ENCODE measurements around the gene SIGLEC6. TPM values are rescaled to one million over a fixed set of nuclear protein-coding genes. Genes with fewer than 3 reads are reported as not detected.
A peak's percentile ranks its signal among the peaks of the same experiment; 100 is the strongest.

Gene SIGLEC6
- total RNA-seq, result 1 to 10 TPM in 1 of 4 donors, under 1 TPM in 1, not detected in 2; 0.47 to 3.4 TPM

- DNase-seq (ENCODE audit: low spot score in 2 of 2), result peak in 1 of 2 donors; percentile 49
- intact Hi-C loops (cut with DNase I; ENCODE audit: low total_unique reads), result no loop called here
- TF ChIP-seq CTCF (IDR thresholded peaks at IDR 0.05) (no peak), POLR2A (IDR thresholded peaks at IDR 0.05) (no peak)
- 32 to 33% methylated on average over 25 of the region's 25 CpGs for WGBS, 2 donors
- no peak within 1 kb of the TSS for H3K4me3 ChIP-seq (ENCODE audit: low read depth, poor library complexity, severe bottlenecking)
Observed at GRCh38 chr19:51531349-51532315, at the start of gene SIGLEC6. TSS of gene SIGLEC6 (minus strand) at chr19:51531670. CDS start at chr19:51531648, 22 bp downstream.

DNA sequence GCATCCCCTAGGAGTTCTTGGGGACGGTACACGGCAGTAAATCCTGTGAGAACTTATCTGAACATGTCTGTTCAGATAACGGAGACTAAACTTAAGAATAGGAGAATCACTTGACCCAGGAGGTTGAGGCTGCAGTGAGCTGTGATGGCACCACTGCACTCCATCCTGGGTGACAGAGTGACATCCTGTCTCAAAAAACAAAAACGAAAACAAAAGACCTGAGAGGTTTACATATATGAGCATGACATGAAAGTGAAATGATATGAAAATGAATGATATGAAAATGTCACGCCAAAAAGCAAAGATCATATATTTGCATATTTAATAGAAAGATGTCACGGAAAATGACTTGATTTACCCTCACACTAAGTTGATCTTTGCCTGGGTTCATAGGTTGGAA lies 45.4 kb upstream of the SIGLEC6 start:
- H3K4me3 ChIP-seq (ENCODE audit: low read depth, poor library complexity, severe bottlenecking), result no peak overlapping the region
- DNase-seq (ENCODE audit: low spot score in 2 of 2), result no peak
- TF ChIP-seq CTCF (IDR thresholded peaks at IDR 0.05) (no peak), POLR2A (IDR thresholded peaks at IDR 0.05) (no peak)
- WGBS, 2 donors, result 95 to 96% methylated on average over 6 of the region's 6 CpGs
- intact Hi-C loops (cut with DNase I; ENCODE audit: low total_unique reads), result no loop called here

GRCh38 chr19:51573331-51573730 lies 41.9 kb upstream of the SIGLEC6 start:
- H3K4me3 ChIP-seq (ENCODE audit: low read depth, poor library complexity, severe bottlenecking), result no peak overlapping the region
- whole genome bisulfite sequencing, 2 donors, result 89 to 90% methylated on average over 3 of the region's 3 CpGs
- no peak for DNase-seq (ENCODE audit: low spot score in 2 of 2)
- TF ChIP-seq POLR2A (IDR thresholded peaks at IDR 0.05) (no peak), CTCF (IDR thresholded peaks at IDR 0.05) (no peak)
- intact Hi-C loops (cut with DNase I; ENCODE audit: low total_unique reads), result no loop called here

- no peak overlapping the region for H3K4me3 ChIP-seq (ENCODE audit: low read depth, poor library complexity, severe bottlenecking)
- DNase-seq (ENCODE audit: low spot score in 2 of 2), result no peak
- intact Hi-C loops (cut with DNase I; ENCODE audit: low total_unique reads), result no loop called here
- no peak for TF ChIP-seq POLR2A (IDR thresholded peaks at IDR 0.05)
- TF ChIP-seq CTCF (IDR thresholded peaks at IDR 0.05), result no peak
- 77 to 79% methylated on average over 4 of the region's 4 CpGs for WGBS, 2 donors
Observed at GRCh38 chr19:51572908-51573307, 41.4 kb upstream of the SIGLEC6 start.

- no peak for DNase-seq (ENCODE audit: low spot score in 2 of 2)
- intact Hi-C loops (cut with DNase I; ENCODE audit: low total_unique reads), result no loop called here
- no peak for TF ChIP-seq POLR2A (IDR thresholded peaks at IDR 0.05)
- no peak for TF ChIP-seq CTCF (IDR thresholded peaks at IDR 0.05)
- 76 to 77% methylated on average over 3 of the region's 3 CpGs for WGBS, 2 donors
- H3K4me3 ChIP-seq (ENCODE audit: low read depth, poor library complexity, severe bottlenecking), result no peak overlapping the region
Observed at GRCh38 chr19:51572410-51572809, 40.9 kb upstream of the SIGLEC6 start.

All from lower leg skin (tissue), 4 donors.